ENCODE measurements around the gene MLX. TPM values are rescaled to one million over a fixed set of nuclear protein-coding genes. Genes with fewer than 3 reads are reported as not detected.

Gene MLX
- total and polyA plus RNA-seq, 2 donors (not counting 1 experiment from before 2014, with no cell fraction given) = 62.4 to 66.6 TPM

GRCh38 chr17:42531455-42532354 lies 35.2 kb upstream of the MLX start:
- peaks cover 33 to 49% of the 10 kb centered on the region in 2 donors for H3K4me1 ChIP-seq (ENCODE audit: control insufficient read depth in 2 of 2, insufficient read depth in 2 of 2, low read length in 2 of 2)
- H3K4me2 ChIP-seq (replicated peaks; ENCODE audit: low read depth, low read length, poor library complexity, severe bottlenecking) = peak overlapping the region; percentile 63
- ATAC-seq (ENCODE audit: low read depth) (peak; percentile 28), DNase-seq (peak; percentile 80)
- peaks cover under 1% of the 10 kb centered on the region for H4K20me1 ChIP-seq (ENCODE audit: control insufficient read depth, insufficient read depth, low read length, poor library complexity, severe bottlenecking)
- peaks cover 8% of the 10 kb centered on the region for H3K79me2 ChIP-seq (ENCODE audit: control insufficient read depth, insufficient read depth, low read length)
- Mint-ChIP-seq H3K27me3 (no peaks in the 10 kb centered on the region), H3K4me1 (peaks cover 42% of the 10 kb centered on the region), H3K9me3 (ENCODE audit: insufficient read depth) (no peaks in the 10 kb centered on the region), H3K27ac (peak overlapping the region; percentile 90), H3K4me3 (peak overlapping the region; percentile 93)
- H3K36me3 ChIP-seq (replicated peaks in 1 of 2; ENCODE audit: control extremely low read depth in 1 of 2, control insufficient read depth in 1 of 2, extremely low read depth in 1 of 2, insufficient read depth in 2 of 2, low read length in 1 of 2) = no peaks in the 10 kb centered on the region
- POLR2A ChIA-PET = interaction anchor here (0.6 to 1.4 kb wide), 5 partner anchors 17 to 842 kb away, joined by 3 to 14 read pairs (median 4); partner anchors contain the start of gene ACLY
- H3K27ac ChIP-seq (ENCODE audit: low read length in 2 of 2) = no peak overlapping the region
- H3K9me3 ChIP-seq (ENCODE audit: control extremely low read depth in 1 of 3, control insufficient read depth in 2 of 3, insufficient read depth in 1 of 3, low read length in 2 of 3) = no peaks in the 10 kb centered on the region
- peak overlapping the region; percentile 57 for H3K9ac ChIP-seq (ENCODE audit: low read length)
- H2AFZ ChIP-seq (ENCODE audit: insufficient read depth, low read depth, low read length, poor library complexity, severe bottlenecking) = peak overlapping the region; percentile 69
- H3K4me3 ChIP-seq (ENCODE audit: control extremely low read depth in 1 of 5, extremely low read depth in 1 of 5, insufficient read depth in 1 of 5, low read depth in 2 of 5, low read length in 4 of 5) = peak overlapping the region; percentile 51 to 67 (median 54)
- no peaks in the 10 kb centered on the region for H3K27me3 ChIP-seq (replicated peaks in 1 of 4; ENCODE audit: control extremely low read depth in 1 of 4, control insufficient read depth in 3 of 4, insufficient read depth in 4 of 4, low read length in 3 of 4)
- intact Hi-C loops (cut with micrococcal nuclease) = loop anchor here (1.0 kb wide), 1 partner anchor 17 kb away; no protein-coding TSS in a partner anchor
- 13% methylated on average over 59 of the region's 60 CpGs for WGBS (ENCODE audit: insufficient coverage)
- CTCF ChIA-PET = interaction anchor here (0.6 to 2.1 kb wide), 9 partner anchors 12 to 685 kb away, joined by 3 to 9 read pairs (median 3); partner anchors contain the start of gene PSMC3IP
- TF ChIP-seq CTCF (IDR thresholded peaks at IDR 0.05) = no peak
- TF ChIP-seq EZH2 (IDR thresholded peaks at IDR 0.05; ENCODE audit: borderline replicate concordance, insufficient read depth, low read depth, low read length, poor library complexity, severe bottlenecking) = no peak
